ENCODE results near the gene LCT. TPM values are rescaled to one million over a fixed set of nuclear protein-coding genes. Genes with fewer than 3 reads are reported as not detected.

LCT gene
- total RNA-seq, 1 experiment from 2014 or later, result 0.04 TPM

- Histone ChIP-seq H2BK5ac (ENCODE audit: insufficient read length, low read length) (no peak overlapping the region), H3K56ac (ENCODE audit: insufficient read length, low read depth, low read length) (no peak overlapping the region), H2AK5ac (ENCODE audit: insufficient read length, low read length) (no peak overlapping the region), H4K20me1 (ENCODE audit: control insufficient read depth, insufficient read depth, insufficient read length) (no peaks in the 10 kb centered on the region), H4K8ac (replicated peaks; ENCODE audit: insufficient read length, low read depth, low read length) (no peak overlapping the region), H2BK120ac (ENCODE audit: low read depth, low read length, poor library complexity, severe bottlenecking) (no peak overlapping the region), H2BK15ac (ENCODE audit: low read depth, low read length) (no peak overlapping the region), H3K23me2 (ENCODE audit: insufficient read length, low read depth, low read length, poor library complexity, severe bottlenecking) (no peaks in the 10 kb centered on the region), H2AFZ (ENCODE audit: low read length) (no peak overlapping the region), H4K91ac (ENCODE audit: insufficient read length, low read depth, low read length) (no peak overlapping the region), H3K14ac (ENCODE audit: insufficient read depth, low read length) (no peak overlapping the region), H3K9ac (ENCODE audit: extremely low read depth, insufficient read length, low read length) (no peak overlapping the region), H3K4ac (ENCODE audit: low read depth, low read length) (no peak overlapping the region), H3K18ac (ENCODE audit: insufficient read length, low read depth, low read length) (no peak overlapping the region), H3K79me2 (ENCODE audit: insufficient read depth, low read length) (no peaks in the 10 kb centered on the region), H3K79me1 (ENCODE audit: insufficient read depth, low read depth, low read length, poor library complexity, severe bottlenecking) (no peaks in the 10 kb centered on the region), H3K4me2 (ENCODE audit: insufficient read depth, insufficient read length, low read length) (no peak overlapping the region), H2BK20ac (ENCODE audit: low read depth, low read length, poor library complexity, severe bottlenecking) (no peak overlapping the region), H3K23ac (ENCODE audit: insufficient read length, low read depth, low read length) (no peak overlapping the region), H4K5ac (ENCODE audit: insufficient read length, low read depth, low read length) (no peak overlapping the region), H3K27me3 (ENCODE audit: insufficient read depth, low read length) (no peaks in the 10 kb centered on the region), H3K9me3 (ENCODE audit: control insufficient read depth, low read depth, low read length) (no peaks in the 10 kb centered on the region), H3T11ph (ENCODE audit: low read length) (no peak overlapping the region), H3K27ac (ENCODE audit: insufficient read length, low read depth, low read length) (no peak overlapping the region), H3K4me1 (ENCODE audit: insufficient read depth, low read length) (no peaks in the 10 kb centered on the region; the same call in none of the 2 replicates), H2BK12ac (ENCODE audit: insufficient read length, low read depth, low read length) (no peak overlapping the region)
- WGBS (ENCODE audit: extremely low coverage, insufficient read length, low lambda C conversion rate), result no CpG with 5 or more reads among the region's 3 CpGs
- Mint-ChIP-seq H3K27ac (peak overlapping the region in 1 of 3 experiments; percentile 82; a peak in 2 of 7 replicates), H3K4me1 (peaks cover 23 to 24% of the 10 kb centered on the region in 2 experiments), H3K27me3 (ENCODE audit: low read depth) (no peaks in the 10 kb centered on the region), H3K4me3 (no peak overlapping the region), H3K36me3 (ENCODE audit: insufficient read depth in 1 of 3, low read depth in 3 of 3) (peaks cover 52 to 78% (median 71%) of the 10 kb centered on the region in 3 experiments), H3K9me3 (peaks cover 0 to 8% of the 10 kb centered on the region in 2 experiments; a peak in 3 of 5 replicates)
- TF ChIP-seq CTCF (conservative IDR thresholded peaks at IDR 0.05), result no peak
- DNase-seq, result no peak
These were observed 53.5 kb downstream of the LCT start for GRCh38 chr2:135783439-135783838.

Measured in H9 (cell line).